ENCODE results near the gene TM7SF3.
A peak's percentile ranks its signal among the peaks of the same experiment; 100 is the strongest.
"Not testable (repeated sequence)": the region's sequence is repeated elsewhere in the genome, so short reads cannot be mapped to it uniquely, and the experiment has no call there.

Gene TM7SF3

GRCh38 chr12:26976687-26977086, 37.5 kb downstream of the TM7SF3 start:
- no peak for DNase-seq

- DNase-seq = no peak
Observed at GRCh38 chr12:26971963-26972362, 42.2 kb downstream of the TM7SF3 start.

- DNase-seq = no peak
Observed at GRCh38 chr12:26970136-26970535, 44.0 kb downstream of the TM7SF3 start.

GRCh38 chr12:26966842-26967241, 47.3 kb downstream of the TM7SF3 start:
- no peak for DNase-seq

GRCh38 chr12:26963413-26963812, 50.8 kb downstream of the TM7SF3 start:
- DNase-seq = no peak

- no peak for DNase-seq
Observed at GRCh38 chr12:26961803-26962202, 52.4 kb downstream of the TM7SF3 start.

GRCh38 chr12:26961391-26961790, 52.8 kb downstream of the TM7SF3 start:
- not testable (repeated sequence) for DNase-seq

GRCh38 chr12:26954027-26954426, 60.2 kb downstream of the TM7SF3 start:
- DNase-seq = no peak

GRCh38 chr12:26953447-26953846, 60.7 kb downstream of the TM7SF3 start:
- no peak for DNase-seq

- no peak for DNase-seq
Observed at GRCh38 chr12:26948309-26948708, 65.9 kb downstream of the TM7SF3 start.

- no peak for DNase-seq
Observed at GRCh38 chr12:26941215-26941594, 73.0 kb downstream of the TM7SF3 start.

- no peak for DNase-seq
Observed at GRCh38 chr12:26940516-26941214, 73.5 kb downstream of the TM7SF3 start.

- no peak for DNase-seq
Observed at GRCh38 chr12:26939953-26940352, 74.2 kb downstream of the TM7SF3 start.

GRCh38 chr12:26939192-26939832, 74.9 kb downstream of the TM7SF3 start:
- DNase-seq = peak in 1 of 2 donors; percentile 21

- no peak for DNase-seq
Observed at GRCh38 chr12:26938701-26939062, 75.5 kb downstream of the TM7SF3 start.

- DNase-seq = peak; percentile 95 to 97
Observed at GRCh38 chr12:26937863-26938700, 76.1 kb downstream of the TM7SF3 start, which contains the start of the genes FGFR1OP2 and INTS13. FGFR1OP2 (plus strand) TSS chr12:26938470; CDS start chr12:26954159, 15,689 bp downstream. INTS13 (minus strand) TSS chr12:26937981; CDS start chr12:26936803, 1,178 bp downstream.

- DNase-seq = no peak
Observed at GRCh38 chr12:26937443-26937862, 76.7 kb downstream of the TM7SF3 start.

- DNase-seq = peak in 1 of 2 donors; percentile 36
Observed at GRCh38 chr12:26936559-26937442, 77.4 kb downstream of the TM7SF3 start.

GRCh38 chr12:26935636-26936378, 78.4 kb downstream of the TM7SF3 start:
- DNase-seq = no peak

GRCh38 chr12:26929590-26929989, 84.6 kb downstream of the TM7SF3 start:
- DNase-seq = no peak

- no peak for DNase-seq
Observed at GRCh38 chr12:26928661-26929060, 85.5 kb downstream of the TM7SF3 start.
